ENCODE measurements around the gene CDH15. TPM values are rescaled to one million over a fixed set of nuclear protein-coding genes. Genes with fewer than 3 reads are reported as not detected.

Gene CDH15
- total and polyA plus RNA-seq, 8 donors, result 0.29 to 4.2 (median 0.43) TPM

GRCh38 chr16:89200850-89201411, 29.4 kb downstream of the CDH15 start:
- intact Hi-C loops (cut with DNase I), result no loop called here
- H3K4me3 ChIP-seq, result peak overlapping the region; percentile 37 to 51
- H3K9me3 ChIP-seq, result no peaks in the 10 kb centered on the region
- peaks cover 0 to 26% of the 10 kb centered on the region in 2 donors for H3K4me1 ChIP-seq
- TF ChIP-seq CTCF (IDR thresholded peaks at IDR 0.05), result no peak
- H3K27me3 ChIP-seq, result peaks cover 19 to 90% of the 10 kb centered on the region in 2 donors
- peak in 1 of 4 donors; percentile 80 for DNase-seq
- no peak for ATAC-seq
- peak overlapping the region; percentile 48 to 50 for H3K27ac ChIP-seq
- H3K36me3 ChIP-seq, result peaks cover 0 to 4% of the 10 kb centered on the region in 2 donors

- Histone ChIP-seq H3K4me1 (peaks cover 0 to 26% of the 10 kb centered on the region in 2 donors), H3K4me3 (peak overlapping the region; percentile 37 to 51), H3K27ac (peak overlapping the region in 1 of 2 donors; percentile 50), H3K36me3 (peaks cover 0 to 4% of the 10 kb centered on the region in 2 donors), H3K9me3 (no peaks in the 10 kb centered on the region), H3K27me3 (peaks cover 19 to 94% of the 10 kb centered on the region in 2 donors)
- ATAC-seq (peak; percentile 88), DNase-seq (peak in 3 of 4 donors; percentile 71 to 94 (median 88))
- intact Hi-C loops (cut with DNase I), result no loop called here
- TF ChIP-seq CTCF (IDR thresholded peaks at IDR 0.05), result no peak
These were observed 30.2 kb downstream of the CDH15 start for GRCh38 chr16:89201439-89202377.

- DNase-seq, result peak in 1 of 4 donors; percentile 55
- H3K4me1 ChIP-seq, result peaks cover 0 to 26% of the 10 kb centered on the region in 2 donors
- ATAC-seq, result no peak
- H3K4me3 ChIP-seq, result peak overlapping the region; percentile 13 to 51
- intact Hi-C loops (cut with DNase I), result no loop called here
- H3K27ac ChIP-seq, result no peak overlapping the region
- no peaks in the 10 kb centered on the region for H3K9me3 ChIP-seq
- TF ChIP-seq CTCF (IDR thresholded peaks at IDR 0.05), result no peak
- peaks cover 19 to 87% of the 10 kb centered on the region in 2 donors for H3K27me3 ChIP-seq
- no peaks in the 10 kb centered on the region for H3K36me3 ChIP-seq
These were observed 31.1 kb downstream of the CDH15 start for GRCh38 chr16:89202422-89203215.

GRCh38 chr16:89207993-89208392, 36.4 kb downstream of the CDH15 start:
- DNase-seq (no peak), ATAC-seq (no peak)
- H3K4me3 ChIP-seq, result no peak overlapping the region
- TF ChIP-seq CTCF (IDR thresholded peaks at IDR 0.05), result no peak
- peaks cover 0 to 40% of the 10 kb centered on the region in 2 donors for H3K27me3 ChIP-seq
- no peaks in the 10 kb centered on the region for H3K9me3 ChIP-seq
- no peaks in the 10 kb centered on the region for H3K4me1 ChIP-seq
- no peaks in the 10 kb centered on the region for H3K36me3 ChIP-seq
- no peak overlapping the region for H3K27ac ChIP-seq
- intact Hi-C loops (cut with DNase I), result no loop called here

Data from left lung (tissue), 10 donors.